OCI-LY1 (cell line): ENCODE results near the gene WTAP.
A peak's percentile ranks its signal among the peaks of the same experiment; 100 is the strongest.
"Not testable (repeated sequence)": the region's sequence is repeated elsewhere in the genome, so short reads cannot be mapped to it uniquely, and the experiment has no call there.

Experiments
- H2AFZ ChIP-seq: fragments of 200-600 bp; sonication (generic), shearing (Covaris generic); 2 replicates; pipeline ENCODE4 v1.6.0; 2014; ENCODE audit warnings: antibody characterized with exemption, mild to moderate bottlenecking, low read length
- H3F3A ChIP-seq: fragments of 200-600 bp; sonication (generic), shearing (Covaris generic); 2 replicates; pipeline ENCODE4 v1.6.0; 2014; ENCODE audit warnings: mild to moderate bottlenecking, antibody characterized with exemption, low read length, moderate library complexity; ENCODE audit not compliant: insufficient read depth
- H3K27ac ChIP-seq: fragments of 200-600 bp; sonication (generic); 2 replicates; pipeline ENCODE4 v1.5.1; 2014; ENCODE audit warnings: low read length, mixed run types, mild to moderate bottlenecking, low read depth; ENCODE audit not compliant: poor library complexity, severe bottlenecking
- H3K27me3 ChIP-seq: fragments of 200-600 bp; sonication (generic); 2 replicates; pipeline ENCODE4 v1.6.0; 2014; ENCODE audit warnings: antibody characterized with exemption, mild to moderate bottlenecking, low read length, moderate library complexity; ENCODE audit not compliant: insufficient read depth
- H3K36me3 ChIP-seq: fragments of 200-600 bp; sonication (generic); 2 replicates; pipeline ENCODE4 v1.6.1; 2014; ENCODE audit warnings: mild to moderate bottlenecking, antibody characterized with exemption, low read length, moderate library complexity, mixed read lengths; ENCODE audit not compliant: insufficient read depth
- H3K4me1 ChIP-seq: fragments of 200-600 bp; sonication (generic); 2 replicates; pipeline ENCODE4 v1.5.1; 2014; ENCODE audit warnings: mild to moderate bottlenecking, low read length, moderate library complexity; ENCODE audit not compliant: insufficient read depth, severe bottlenecking
- H3K4me2 ChIP-seq: fragments of 200-600 bp; sonication (generic), shearing (Covaris generic); 2 replicates; pipeline ENCODE4 v1.6.1; 2014; ENCODE audit warnings: low read length
- H3K4me3 ChIP-seq: fragments of 200-600 bp; sonication (generic); 2 replicates; pipeline ENCODE4 v1.5.1; 2014; ENCODE audit warnings: low read length, low read depth, mild to moderate bottlenecking, mixed read lengths; ENCODE audit not compliant: poor library complexity, severe bottlenecking
- H3K79me2 ChIP-seq: fragments of 200-600 bp; shearing (Covaris generic); 2 replicates; pipeline ENCODE4 v1.6.1; 2016; ENCODE audit warnings: mixed run types, low read length, mixed read lengths; ENCODE audit not compliant: insufficient read depth
- H3K9ac ChIP-seq: fragments of 200-600 bp; sonication (generic), shearing (Covaris generic); 2 replicates; pipeline ENCODE4 v1.6.1; 2014; ENCODE audit warnings: mild to moderate bottlenecking, low read length, mixed read lengths
- H3K9me2 ChIP-seq: fragments of 200-600 bp; sonication (generic), shearing (Covaris generic); 2 replicates; pipeline ENCODE4 v1.6.1; 2014; ENCODE audit warnings: low read depth, mild to moderate bottlenecking, low read length, mixed read lengths
- H3K9me3 ChIP-seq: fragments of 200-600 bp; shearing (Covaris generic); 2 replicates; pipeline ENCODE4 v1.6.1; 2014; ENCODE audit warnings: low read length, mixed read lengths
- H4K20me1 ChIP-seq: fragments of 200-600 bp; sonication (generic), shearing (Covaris generic); 2 replicates; pipeline ENCODE4 v1.6.0; 2016; ENCODE audit warnings: mild to moderate bottlenecking, low read length; ENCODE audit not compliant: insufficient read depth
- EZH2 ChIP-seq: fragments of 200-600 bp; sonication (generic), shearing (Covaris generic); IDR thresholded peaks from 2 replicates; pipeline ENCODE4 v1.8.0; 2017; ENCODE audit warnings: borderline replicate concordance, mixed run types, mild to moderate bottlenecking, antibody characterized with exemption, low read length, moderate library complexity, mixed read lengths
- TF ChIP-seq, protein P1 (sequence below): fragments of 200-600 bp; sonication (generic), shearing (Covaris generic); IDR thresholded peaks from 2 replicates; pipeline ENCODE4 v1.5.1; 2017; ENCODE audit warnings: mild to moderate bottlenecking, antibody characterized with exemption, low read length, moderate library complexity, mixed read lengths

Gene WTAP

GRCh38 chr6:159790956-159791598 lies 63.8 kb downstream of the WTAP start:
- no peak overlapping the region for H2AFZ ChIP-seq
- H3K36me3 ChIP-seq = peaks cover 54% of the 10 kb centered on the region
- H3K27me3 ChIP-seq = no peaks in the 10 kb centered on the region
- H3K4me2 ChIP-seq = peak overlapping the region; percentile 89
- H3K9ac ChIP-seq = peak overlapping the region; percentile 85
- peaks cover 54% of the 10 kb centered on the region for H3K79me2 ChIP-seq
- no peaks in the 10 kb centered on the region for H3F3A ChIP-seq
- peak overlapping the region; percentile 73 for H3K4me3 ChIP-seq
- peak overlapping the region; percentile 77 for H3K27ac ChIP-seq
- no peaks in the 10 kb centered on the region for H4K20me1 ChIP-seq
- H3K9me2 ChIP-seq = no peaks in the 10 kb centered on the region
- peaks cover 29% of the 10 kb centered on the region for H3K4me1 ChIP-seq
- no peak for TF ChIP-seq EZH2
- TF ChIP-seq, protein P1, sequence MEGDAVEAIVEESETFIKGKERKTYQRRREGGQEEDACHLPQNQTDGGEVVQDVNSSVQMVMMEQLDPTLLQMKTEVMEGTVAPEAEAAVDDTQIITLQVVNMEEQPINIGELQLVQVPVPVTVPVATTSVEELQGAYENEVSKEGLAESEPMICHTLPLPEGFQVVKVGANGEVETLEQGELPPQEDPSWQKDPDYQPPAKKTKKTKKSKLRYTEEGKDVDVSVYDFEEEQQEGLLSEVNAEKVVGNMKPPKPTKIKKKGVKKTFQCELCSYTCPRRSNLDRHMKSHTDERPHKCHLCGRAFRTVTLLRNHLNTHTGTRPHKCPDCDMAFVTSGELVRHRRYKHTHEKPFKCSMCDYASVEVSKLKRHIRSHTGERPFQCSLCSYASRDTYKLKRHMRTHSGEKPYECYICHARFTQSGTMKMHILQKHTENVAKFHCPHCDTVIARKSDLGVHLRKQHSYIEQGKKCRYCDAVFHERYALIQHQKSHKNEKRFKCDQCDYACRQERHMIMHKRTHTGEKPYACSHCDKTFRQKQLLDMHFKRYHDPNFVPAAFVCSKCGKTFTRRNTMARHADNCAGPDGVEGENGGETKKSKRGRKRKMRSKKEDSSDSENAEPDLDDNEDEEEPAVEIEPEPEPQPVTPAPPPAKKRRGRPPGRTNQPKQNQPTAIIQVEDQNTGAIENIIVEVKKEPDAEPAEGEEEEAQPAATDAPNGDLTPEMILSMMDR = no peak
- no peaks in the 10 kb centered on the region for H3K9me3 ChIP-seq

GRCh38 chr6:159794976-159795375 lies 67.7 kb downstream of the WTAP start:
- peaks cover 62% of the 10 kb centered on the region for H3K36me3 ChIP-seq
- H3K9me3 ChIP-seq, H3K27me3 ChIP-seq, H2AFZ ChIP-seq, H3K4me3 ChIP-seq, H3K4me2 ChIP-seq, H3K27ac ChIP-seq, H3F3A ChIP-seq, H3K9me2 ChIP-seq, H4K20me1 ChIP-seq, H3K9ac ChIP-seq: not testable (repeated sequence)
- H3K79me2 ChIP-seq = peaks cover 22% of the 10 kb centered on the region
- H3K4me1 ChIP-seq = peaks cover 17% of the 10 kb centered on the region

DNA sequence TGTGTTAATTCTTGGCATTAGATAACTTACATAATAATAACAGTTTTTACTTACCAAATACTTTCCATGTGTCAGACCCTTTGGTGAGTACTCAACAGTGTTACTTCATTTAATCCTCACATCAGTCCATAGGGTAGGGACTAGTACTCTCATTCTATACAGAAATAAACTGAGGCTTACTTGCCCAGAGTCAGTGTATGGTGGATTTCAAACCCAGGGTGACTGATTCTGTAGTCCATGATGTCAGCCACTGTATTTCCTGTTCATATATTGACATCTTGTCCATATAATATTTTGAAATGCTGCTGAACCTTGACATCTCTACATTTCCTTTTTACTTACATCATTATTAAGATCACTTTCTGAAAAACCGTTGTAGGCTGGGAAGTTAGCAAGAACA lies 70.2 kb downstream of the WTAP start:
- Histone ChIP-seq H3K27ac (no peak overlapping the region), H3K36me3 (peaks cover 53% of the 10 kb centered on the region), H2AFZ (no peak overlapping the region), H3F3A (no peaks in the 10 kb centered on the region), H4K20me1 (no peaks in the 10 kb centered on the region), H3K4me3 (no peak overlapping the region), H3K4me2 (no peak overlapping the region), H3K9me2 (no peaks in the 10 kb centered on the region), H3K4me1 (peaks cover 1% of the 10 kb centered on the region), H3K9ac (no peak overlapping the region), H3K79me2 (0 out of 2 replicates have a peak, but pooled peaks cover under 1% of the 10 kb centered on the region), H3K27me3 (no peaks in the 10 kb centered on the region), H3K9me3 (no peaks in the 10 kb centered on the region)
- TF ChIP-seq EZH2 = no peak
- TF ChIP-seq, protein P1 = no peak
